HG03025 (cell line): Measurements from ENCODE around the gene YTHDF2.

ENCODE experiments used
- ATAC-seq: cut with Tn5 transposase; IDR thresholded peaks from one replicate; pipeline ENCODE4 v1.9.1; 2021; ENCODE audit warnings: mild to moderate bottlenecking, moderate library complexity; ENCODE audit not compliant: unreplicated experiment, low FRiP score

YTHDF2 gene

DNA sequence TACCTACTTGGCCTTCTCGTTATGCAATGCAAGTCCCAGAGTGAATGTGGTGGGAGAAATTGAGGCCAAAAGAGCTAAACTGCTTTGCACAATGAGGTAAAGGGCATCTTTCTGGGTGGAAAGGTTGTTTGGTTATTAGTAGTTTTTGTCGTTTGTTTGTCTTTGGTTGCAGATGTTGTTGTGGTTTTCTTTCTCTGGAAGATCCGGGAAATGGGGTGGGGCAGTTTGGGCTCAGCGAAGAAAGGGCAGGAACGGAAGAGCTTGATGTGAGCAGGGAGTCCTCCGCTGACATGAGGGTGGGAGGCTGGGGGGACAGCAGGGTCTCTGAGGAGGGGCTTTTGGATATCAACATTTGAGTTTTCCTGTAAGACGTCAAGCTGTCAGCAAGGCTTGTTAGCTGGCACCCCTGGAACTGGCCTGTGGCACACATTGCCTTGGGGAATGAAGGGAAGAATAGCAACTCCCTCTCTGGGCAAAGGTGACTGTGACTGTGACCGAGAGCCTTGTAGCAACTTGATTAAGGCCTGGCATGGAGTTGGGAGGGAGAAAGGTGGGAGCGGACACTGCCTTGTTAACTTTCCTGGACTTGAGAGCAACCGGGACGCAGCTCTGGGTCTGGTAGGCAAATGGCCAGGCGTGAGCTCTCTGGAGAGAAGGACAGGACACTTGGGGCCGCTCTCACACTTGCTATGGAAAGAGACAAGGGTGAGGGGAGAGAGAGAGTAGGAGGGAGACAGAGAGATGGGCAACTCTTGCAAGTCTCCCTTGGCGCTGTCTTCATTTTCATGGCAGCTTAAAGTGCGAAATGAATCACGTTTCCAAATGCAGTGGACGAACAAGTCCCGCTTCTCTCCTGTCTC lies 59.8 kb downstream of the YTHDF2 start:
- no peak for ATAC-seq

DNA sequence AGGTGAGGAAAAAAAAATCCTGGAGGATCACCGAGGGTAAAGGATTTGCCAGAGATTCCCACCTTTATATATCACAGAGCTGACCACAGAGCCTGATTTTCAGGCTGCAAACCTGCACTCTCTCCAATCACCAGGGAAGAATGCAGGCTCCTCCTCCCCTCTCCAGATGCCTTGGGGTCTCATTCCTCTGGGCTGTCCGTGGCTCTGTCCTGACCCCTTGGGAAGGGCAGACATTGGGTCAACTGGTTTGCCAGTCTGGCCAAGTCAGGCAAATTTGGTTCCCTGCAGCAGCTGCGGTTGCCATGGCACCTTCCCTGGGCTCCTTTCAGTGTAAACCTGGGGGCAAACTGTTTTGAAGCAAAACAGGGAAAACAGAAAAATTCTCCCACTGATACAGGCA lies 63.6 kb downstream of the YTHDF2 start:
- no peak for ATAC-seq

- no peak for ATAC-seq
Measured at GRCh38 chr1:28801461-28801860, 64.7 kb downstream of the YTHDF2 start.

- ATAC-seq, result no peak
Measured at GRCh38 chr1:28803051-28803450, 66.3 kb downstream of the YTHDF2 start.

DNA sequence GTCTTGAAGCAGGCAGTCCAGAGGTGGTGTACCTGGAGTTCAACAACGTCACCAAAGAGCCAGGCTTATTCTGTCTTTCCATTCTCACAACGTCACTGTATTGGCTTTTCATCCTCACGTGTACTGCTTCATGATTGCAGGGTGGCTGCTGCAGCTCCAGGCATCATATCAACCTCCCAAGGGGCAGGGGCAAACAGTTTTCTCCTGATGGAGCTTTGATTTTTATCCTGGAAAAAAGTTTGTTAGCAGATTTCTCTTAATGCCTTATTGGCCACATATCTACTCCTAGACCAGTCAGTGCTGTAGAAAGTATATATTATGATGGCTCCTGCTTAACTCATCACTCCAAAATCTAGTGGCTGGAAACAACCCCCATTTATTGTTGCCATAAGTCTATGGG lies 66.9 kb downstream of the YTHDF2 start:
- no peak for ATAC-seq

DNA sequence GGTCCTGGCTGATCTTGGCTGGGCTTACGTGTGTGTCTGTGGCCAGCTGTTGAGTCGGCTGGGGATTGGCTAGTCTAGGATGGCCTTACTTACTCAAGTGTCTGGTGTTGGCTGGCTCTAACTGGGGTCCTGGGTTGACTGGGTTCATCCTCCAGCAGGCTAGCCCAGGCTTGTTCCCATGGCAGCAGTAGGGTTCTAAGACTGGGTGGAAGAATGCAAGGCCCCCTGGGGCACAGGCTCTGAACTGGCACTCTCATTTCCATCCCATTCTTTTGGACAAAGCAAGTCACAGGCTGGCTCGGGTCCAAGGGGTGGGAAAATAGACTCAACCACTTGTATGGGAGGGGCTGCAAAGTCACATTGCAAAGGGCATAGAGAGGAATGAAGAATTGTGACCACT lies 67.3 kb downstream of the YTHDF2 start:
- ATAC-seq, result no peak

DNA sequence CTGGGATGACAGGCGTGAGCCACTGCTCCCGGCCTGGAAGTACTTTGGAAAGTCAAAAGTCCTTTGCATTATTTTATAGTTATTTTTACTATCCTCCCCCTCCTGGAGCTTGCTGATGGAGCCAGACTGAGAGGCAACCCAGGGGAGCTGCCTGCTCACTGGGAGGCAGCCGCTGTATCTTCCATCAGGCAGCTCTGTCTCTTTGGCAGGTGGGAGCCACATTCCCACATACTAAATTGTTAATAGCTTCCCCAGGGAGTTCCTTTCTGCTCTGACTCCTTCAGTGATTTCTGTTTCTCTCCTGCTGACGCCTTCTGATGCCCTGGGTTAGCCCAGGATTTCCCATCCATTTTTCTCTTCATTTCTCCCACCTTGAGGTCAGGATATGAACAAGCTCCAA lies 70.3 kb downstream of the YTHDF2 start:
- no peak for ATAC-seq

DNA sequence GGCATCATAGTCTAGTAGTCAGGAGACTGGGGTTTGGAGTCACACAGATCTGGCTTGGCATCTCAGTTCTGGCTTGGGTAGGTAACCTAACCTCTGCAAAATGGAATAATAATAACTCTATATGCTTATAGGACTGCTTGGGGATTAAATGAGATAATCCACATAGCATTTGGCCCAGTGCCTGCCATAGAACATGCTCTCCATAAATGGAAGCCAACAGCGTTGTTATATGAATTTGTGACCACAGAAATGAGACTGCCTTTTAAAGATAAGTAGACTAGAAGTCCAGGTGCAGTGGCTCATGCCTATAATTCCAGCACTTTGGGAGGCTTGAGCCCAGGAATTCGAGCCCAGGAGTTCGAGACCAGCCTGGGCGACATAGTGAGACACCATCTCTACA lies 71.2 kb downstream of the YTHDF2 start:
- ATAC-seq, result no peak

- ATAC-seq, result no peak
Measured at GRCh38 chr1:28811369-28811765, 74.6 kb downstream of the YTHDF2 start.

- no peak for ATAC-seq
Measured at GRCh38 chr1:28811766-28812668, 75.3 kb downstream of the YTHDF2 start, which contains the start of gene OPRD1. Gene OPRD1 (plus strand): TSS chr1:28812170. CDS start chr1:28812384, 214 bp downstream.

DNA sequence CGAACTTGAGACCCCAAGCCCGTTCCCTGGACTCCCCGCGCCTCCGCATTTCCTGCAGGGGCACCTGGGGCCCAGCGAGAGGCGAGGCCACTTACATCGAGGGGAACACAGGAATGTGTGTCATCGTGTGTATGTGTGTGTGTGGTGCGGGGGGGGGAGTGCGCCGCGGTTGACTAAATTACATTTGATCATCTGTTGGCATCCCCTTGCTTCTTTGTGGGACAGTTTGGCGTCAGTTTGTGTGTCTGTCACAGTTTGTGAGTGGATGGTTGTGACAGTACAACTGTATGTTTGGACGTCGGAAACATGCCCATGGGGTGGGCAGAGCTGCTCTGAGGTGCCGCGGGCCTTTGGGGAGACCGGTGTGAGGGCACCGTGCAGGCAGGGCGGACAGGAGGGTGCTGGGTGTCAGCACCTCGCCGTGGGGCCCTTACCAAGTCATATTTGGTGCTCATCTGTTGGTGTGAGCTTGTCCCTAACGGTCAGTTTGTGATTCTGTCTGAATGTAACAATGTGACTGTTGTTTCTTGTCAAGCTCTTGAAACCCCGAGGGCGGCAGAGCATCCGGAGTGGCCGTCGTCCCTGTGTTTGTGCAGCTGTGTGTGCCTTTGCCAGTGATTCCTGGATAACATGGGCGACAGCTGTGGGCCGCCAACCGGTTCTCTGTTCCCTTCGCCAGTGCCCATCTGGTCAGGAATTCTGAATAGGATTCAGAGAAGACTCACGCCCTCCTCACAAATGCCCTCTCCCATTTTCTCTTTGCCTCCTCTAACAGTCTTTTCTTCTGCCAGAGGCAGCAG lies 76.1 kb downstream of the YTHDF2 start:
- ATAC-seq, result no peak

DNA sequence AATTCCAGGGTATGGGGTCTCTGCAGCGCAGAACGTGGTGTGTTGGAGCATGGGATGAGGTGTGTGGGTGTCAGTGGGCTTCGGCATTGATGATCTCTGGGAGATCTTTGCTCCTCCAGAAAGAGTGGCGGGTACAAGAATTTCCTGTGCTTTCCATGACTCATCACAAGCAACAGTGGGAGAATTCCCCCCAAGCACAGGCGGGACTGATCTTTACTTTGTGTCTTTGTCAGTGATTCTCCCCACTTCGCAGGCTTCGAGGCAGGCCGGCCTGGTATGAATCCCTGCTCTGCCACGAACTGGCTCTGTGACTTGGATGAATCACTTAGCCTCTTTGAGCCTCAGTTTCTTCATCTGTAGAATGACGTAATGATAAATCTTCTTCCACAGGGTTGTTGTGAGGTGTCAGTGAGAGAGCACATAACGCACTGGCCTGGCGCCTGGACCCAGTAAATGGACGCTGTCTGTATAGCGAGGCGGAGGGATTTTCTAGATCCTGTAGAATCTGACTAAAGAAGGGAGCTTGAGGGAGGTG lies 77.3 kb downstream of the YTHDF2 start:
- ATAC-seq, result no peak

GRCh38 chr1:28815533-28816185 lies 78.9 kb downstream of the YTHDF2 start:
- ATAC-seq, result no peak

DNA sequence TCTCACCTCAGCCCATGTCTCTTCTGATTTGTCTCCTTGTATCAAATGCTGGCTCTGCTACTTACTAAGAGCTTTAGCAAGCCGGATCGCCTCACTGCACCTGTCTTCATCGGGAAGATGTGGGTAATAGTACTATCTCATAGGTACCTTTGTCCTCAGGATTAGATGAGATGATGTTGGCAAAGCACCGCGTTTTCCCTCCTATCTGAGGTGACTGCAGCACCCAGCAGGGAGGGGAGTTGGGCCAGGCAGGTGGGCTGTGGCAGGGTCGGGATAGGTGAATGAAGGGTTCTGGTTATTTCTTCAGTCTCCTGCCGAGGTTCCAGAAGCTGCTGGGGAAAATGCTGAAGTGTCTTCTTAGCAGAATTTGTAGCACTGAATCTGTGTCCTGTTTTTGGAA lies 80.4 kb downstream of the YTHDF2 start:
- no peak for ATAC-seq

DNA sequence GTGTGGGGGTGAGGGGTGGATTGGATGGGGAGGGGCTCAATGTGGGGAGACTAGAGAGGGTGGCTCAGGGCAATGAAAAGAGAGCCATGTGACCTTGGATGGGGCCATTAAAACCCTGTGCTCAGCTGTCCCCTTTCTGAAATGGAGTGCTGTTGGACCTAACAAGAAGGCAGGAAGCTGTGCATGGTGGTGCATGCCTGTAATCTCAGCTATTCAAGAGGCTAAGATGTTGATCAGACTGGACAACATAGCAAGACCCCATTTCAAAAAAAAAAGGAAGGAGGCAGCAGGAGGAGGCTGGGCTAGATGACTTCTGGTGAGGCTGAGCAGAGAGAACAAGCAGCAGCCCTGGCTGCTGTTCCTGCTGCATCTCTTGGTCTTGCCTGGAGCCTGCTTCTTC lies 82.3 kb downstream of the YTHDF2 start:
- ATAC-seq, result no peak
